ENCODE results near the gene YLPM1. TPM values are rescaled to one million over a fixed set of nuclear protein-coding genes. Genes with fewer than 3 reads are reported as not detected.
A peak's percentile ranks its signal among the peaks of the same experiment; 100 is the strongest.

The YLPM1 gene
- total RNA-seq, 8 experiments from 2014 or later = 38.7 to 95.4 (median 47.5) TPM

DNA sequence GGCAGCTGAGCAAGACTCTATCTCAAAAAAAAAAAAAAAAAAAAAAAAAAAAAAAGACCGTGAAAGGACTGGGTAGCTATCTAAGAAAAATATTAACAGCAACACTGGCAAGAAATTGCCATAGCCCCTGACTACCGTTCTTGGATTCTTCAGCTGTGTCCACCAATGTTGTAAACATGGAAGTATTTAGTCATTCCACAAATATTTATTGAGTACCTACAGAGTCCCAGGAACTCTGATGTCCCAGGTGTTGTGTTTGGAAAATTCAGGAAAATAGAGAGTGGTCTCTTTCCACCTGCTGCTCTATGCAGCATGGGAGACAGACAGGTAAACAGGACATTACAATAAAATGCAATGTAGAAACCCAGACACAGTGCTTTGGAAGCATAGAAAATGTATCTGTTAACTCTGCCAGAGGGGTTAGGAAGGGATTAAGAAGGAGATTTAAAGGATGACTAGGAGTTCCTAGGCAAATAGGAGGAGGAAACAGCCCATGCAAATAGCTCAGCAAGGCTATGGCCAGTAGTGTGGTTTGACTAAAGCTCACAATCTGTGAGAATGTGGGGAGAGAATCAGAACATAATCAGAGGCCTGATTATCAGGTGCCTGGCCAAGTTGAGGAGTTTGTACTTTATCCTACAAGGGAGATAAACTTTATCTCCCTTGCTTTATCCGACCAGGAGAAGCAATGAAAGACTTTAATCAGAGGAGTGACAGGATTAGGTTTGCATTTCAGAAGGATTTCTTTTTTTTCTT lies 116.5 kb downstream of the YLPM1 start:
- no peak overlapping the region for H3K27ac ChIP-seq
- no peak for ATAC-seq (replicated peaks in 6 of 8)
- 24 to 100% (median 87%) methylated on average over 1 to 3 of the region's 3 CpGs; no CpG with 5 or more reads in 2 of the 10 experiments for WGBS, 10 experiments
- in situ Hi-C loops (cut with MboI; ENCODE audit: low pct_unique_long_range_greater_than_20kb in 2 of 9, low sequenced_read_pairs in 9 of 9, unreplicated experiment in 9 of 9) = loop anchor here in 1 of 9 experiments (25.0 kb wide), 1 partner anchor 233 kb away; no protein-coding TSS in a partner anchor
- H3K4me1 ChIP-seq (replicated peaks in 1 of 2) = peaks cover 16 to 19% of the 10 kb centered on the region in 2 donors
- no peak overlapping the region for H3K4me3 ChIP-seq

DNA sequence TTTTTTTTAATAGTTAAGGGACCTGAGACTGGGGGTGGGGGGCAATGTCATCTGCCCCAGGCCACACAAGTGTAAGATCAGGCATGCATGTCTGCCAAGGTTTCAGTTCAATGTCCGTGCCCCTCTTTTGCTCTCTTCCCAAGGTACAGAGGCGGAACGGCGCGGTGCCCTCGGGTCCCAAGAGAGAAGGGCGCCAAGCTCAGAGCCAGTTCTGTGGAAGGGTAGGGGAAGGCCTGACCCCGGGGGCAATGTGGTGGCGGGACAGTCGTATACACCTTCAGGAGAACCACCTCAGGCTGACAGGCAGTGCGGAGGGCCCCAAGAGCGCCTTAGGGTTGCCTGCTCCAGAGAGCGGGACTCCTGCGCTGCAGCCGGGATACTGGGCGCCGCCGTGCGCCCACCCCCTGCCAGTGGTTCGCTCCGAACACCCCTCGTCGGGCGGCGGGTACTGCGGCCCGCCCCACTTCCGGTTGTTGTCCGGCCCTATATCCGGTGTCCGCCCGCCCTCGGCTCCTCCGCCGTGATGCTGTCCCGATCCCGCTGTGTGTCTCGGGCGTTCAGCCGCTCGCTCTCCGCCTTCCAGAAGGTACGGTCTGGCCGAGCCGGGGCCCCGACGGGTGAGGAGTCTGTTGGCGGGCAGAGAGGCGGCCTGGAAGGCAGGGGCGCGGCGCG lies 118.5 kb downstream of the YLPM1 start, which contains the start of gene DLST:
TSS of gene DLST (plus strand) at position 486 of the 672 bp plus-strand sequence. CDS start at position 524, 38 bp downstream.
- in situ Hi-C loops (cut with MboI; ENCODE audit: low pct_unique_long_range_greater_than_20kb in 2 of 9, low sequenced_read_pairs in 9 of 9, unreplicated experiment in 9 of 9) = loop anchor here in 1 of 9 experiments (25.0 kb wide), 1 partner anchor 231 kb away; no protein-coding TSS in a partner anchor
- H3K4me3 ChIP-seq = peak within 1 kb of the TSS; percentile 89 to 100 (median 91)
- H3K27ac ChIP-seq = peak within 1 kb of the TSS; percentile 78 to 89
- peak; percentile 87 to 99 (median 98) for ATAC-seq (replicated peaks in 6 of 8)
- WGBS, 10 experiments = 0 to 7% (median 0%) methylated on average over 1 to 5 of the region's 53 CpGs; no CpG with 5 or more reads in 4 of the 10 experiments
- peaks cover 16 to 19% of the 10 kb centered on the region in 2 donors for H3K4me1 ChIP-seq (replicated peaks in 1 of 2)

DNA sequence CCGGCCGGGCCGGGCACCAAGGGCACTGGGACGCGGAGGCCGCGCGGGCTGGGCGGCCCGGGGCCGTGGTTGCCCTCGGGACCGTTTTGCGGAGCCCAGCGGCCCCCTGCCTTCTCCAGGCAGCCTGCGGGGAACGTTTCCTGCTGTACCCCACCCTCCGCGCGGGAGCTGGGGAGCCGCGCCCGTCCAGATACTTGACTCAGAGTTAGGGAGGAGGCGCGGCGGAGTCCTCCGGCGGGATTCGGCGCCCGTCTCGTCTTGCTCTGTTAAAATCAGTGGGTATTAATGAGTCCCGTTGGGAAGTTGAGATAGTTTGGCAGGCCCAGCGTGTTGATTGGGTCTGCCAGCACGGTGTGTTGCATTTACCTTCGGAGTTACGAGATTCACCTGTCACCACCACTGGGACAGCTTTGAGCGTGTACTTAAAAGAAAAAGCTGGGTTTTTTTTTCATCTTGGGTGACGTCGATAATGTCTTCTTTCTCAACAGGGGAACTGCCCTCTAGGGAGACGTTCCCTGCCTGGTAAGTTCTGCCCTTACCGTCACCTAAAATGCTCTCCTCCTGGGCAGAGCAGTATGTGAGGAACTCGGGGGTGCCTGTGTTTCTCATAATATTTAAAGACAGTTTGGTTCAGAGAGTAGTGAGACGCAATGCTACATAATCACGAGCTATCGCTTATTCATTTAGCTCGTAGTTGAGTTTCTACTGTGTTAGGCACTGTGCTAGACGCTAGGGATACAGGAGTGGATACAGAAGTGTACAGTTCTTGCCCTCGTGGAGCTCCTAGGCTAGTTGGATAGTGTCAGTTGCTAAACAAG lies 119.2 kb downstream of the YLPM1 start:
- Histone ChIP-seq H3K27ac (peak overlapping the region; percentile 78 to 89), H3K4me3 (peak overlapping the region; percentile 89 to 100 (median 91)), H3K4me1 (replicated peaks in 1 of 2) (peaks cover 16 to 19% of the 10 kb centered on the region in 2 donors)
- in situ Hi-C loops (cut with MboI; ENCODE audit: low pct_unique_long_range_greater_than_20kb in 2 of 9, low sequenced_read_pairs in 9 of 9, unreplicated experiment in 9 of 9) = loop anchor here in 1 of 9 experiments (25.0 kb wide), 1 partner anchor 230 kb away; no protein-coding TSS in a partner anchor
- 0 to 4% (median 0%) methylated on average over 1 to 18 of the region's 49 CpGs for WGBS, 10 experiments
- peak; percentile 55 to 81 (median 65) for ATAC-seq (replicated peaks in 6 of 8)

Other genes starting within 250 kb of the YLPM1 start
- gene LTBP2, start 151.1 kb upstream of the YLPM1 start, total RNA-seq = 10 to 100 TPM in 1 of 8 experiments, 1 to 10 TPM in 5, under 1 TPM in 2; 0.46 to 27.0 (median 1.2) TPM
- gene AREL1, start 50.2 kb upstream of the YLPM1 start, total RNA-seq = 10 to 100 TPM; 22.1 to 39.9 (median 29.0) TPM
- 10 to 100 TPM; 21.9 to 66.7 (median 43.3) TPM for gene FCF1, start 50.2 kb upstream of the YLPM1 start, total RNA-seq
- 1 to 10 TPM in 3 of 8 experiments, under 1 TPM in 5; 0.29 to 2.4 (median 0.90) TPM for gene PROX2, start 112.8 kb downstream of the YLPM1 start, total RNA-seq
- gene DLST, start 118.6 kb downstream of the YLPM1 start, total RNA-seq = 100 to 1,000 TPM in 1 of 8 experiments, 10 to 100 TPM in 7; 30.3 to 106 (median 51.6) TPM
- 10 to 100 TPM in 6 of 8 experiments, 1 to 10 TPM in 2; 1.6 to 45.1 (median 29.0) TPM for gene RPS6KL1, start 159.9 kb downstream of the YLPM1 start, total RNA-seq
- 10 to 100 TPM in 2 of 8 experiments, 1 to 10 TPM in 5, under 1 TPM in 1; 0.31 to 36.6 (median 3.2) TPM for gene PGF, start 192.3 kb downstream of the YLPM1 start, total RNA-seq
- gene EIF2B2, start 239.6 kb downstream of the YLPM1 start, total RNA-seq = 10 to 100 TPM; 26.3 to 40.3 (median 32.9) TPM